Loucy (cell line): Measurements from ENCODE around the gene WDR64.

Experiments used
- CTCF ChIP-seq: fragments of 200-600 bp; sonication (generic); conservative IDR thresholded peaks from 2 replicates; pipeline ENCODE4 v1.5.1; 2014; ENCODE audit warnings: mild to moderate bottlenecking, antibody characterized with exemption, low read length
- EZH2phosphoT487 ChIP-seq: fragments of 200-600 bp; IDR thresholded peaks from 2 replicates; pipeline ENCODE4 v1.6.1; 2018; ENCODE audit warnings: antibody characterized with exemption, mild to moderate bottlenecking, moderate library complexity, borderline replicate concordance

DNA sequence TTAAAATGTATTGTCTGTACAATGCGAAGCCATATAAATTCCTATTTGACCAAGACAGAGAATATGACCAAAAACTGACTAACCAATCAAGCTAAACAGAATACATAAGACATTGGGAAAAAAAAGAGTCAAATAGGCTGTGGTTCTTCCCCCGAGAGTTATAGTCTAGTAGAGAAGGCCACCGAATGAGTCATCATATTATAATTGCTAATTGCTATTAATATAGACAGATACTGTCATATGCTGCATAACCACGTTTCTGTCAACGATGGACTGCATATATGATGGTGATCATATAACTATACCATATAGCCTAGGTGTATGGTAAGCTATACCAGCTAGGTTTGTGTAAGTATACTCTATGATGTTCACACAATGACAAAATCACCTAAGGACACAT lies 82.5 kb downstream of the WDR64 start:
- TF ChIP-seq CTCF (no peak), EZH2phosphoT487 (no peak)
